Breast epithelium (tissue), 4 donors: ENCODE results near the gene GRWD1. TPM values are rescaled to one million over a fixed set of nuclear protein-coding genes. Genes with fewer than 3 reads are reported as not detected.

Experiments
- DNase-seq, 2 donors: peaks; one replicate each; pipeline ENCODE4 v3.0.0-alpha.2; 2019; ENCODE audit warnings: low spot score in 2 of 2
- H3K27ac ChIP-seq, 2 donors: fragments of 200-600 bp; sonication (generic) in 1 of 2; one replicate each; pipeline ENCODE4 v1.5.1; 2016 to 2019; ENCODE audit warnings: mild to moderate bottlenecking in 1 of 2
- H3K27me3 ChIP-seq, 2 donors: fragments of 200-600 bp; sonication (generic) in 1 of 2; one replicate each; pipeline versions ENCODE4 v1.5.1 to v1.6.0; 2017 to 2019; ENCODE audit warnings: control low read depth in 1 of 2, mild to moderate bottlenecking in 1 of 2
- H3K36me3 ChIP-seq: fragments of 200-600 bp; one replicate; pipeline ENCODE4 v1.5.1; 2019
- H3K4me1 ChIP-seq, 2 donors: fragments of 200-600 bp; sonication (generic); one replicate each; pipeline ENCODE4 v1.5.1; 2016 to 2019; ENCODE audit warnings: control low read depth in 1 of 2
- H3K4me3 ChIP-seq, 3 donors: fragments of 200-600 bp; sonication (generic); 1 replicate in 2 of 3; 2 replicates in 1 of 3; pipeline ENCODE4 v1.5.1; 2016 to 2019; ENCODE audit warnings: mild to moderate bottlenecking in 3 of 3, moderate library complexity in 2 of 3
- H3K9me3 ChIP-seq, 2 donors: fragments of 200-600 bp; sonication (generic) in 1 of 2; one replicate each; pipeline ENCODE4 v1.5.1; 2016 to 2019; ENCODE audit warnings: control low read depth in 1 of 2
- POLR2A ChIP-seq: fragments of 450-650 bp; IDR thresholded peaks from one replicate; pipeline ENCODE4 v1.6.1; 2016; ENCODE audit warnings: antibody characterized with exemption, mild to moderate bottlenecking, moderate library complexity
- POLR2AphosphoS5 ChIP-seq, 3 donors: sonication (generic); formaldehyde crosslinking; IDR thresholded peaks; one replicate each; pipeline ENCODE4 v1.6.1; 2017; ENCODE audit warnings: antibody characterized with exemption in 3 of 3
- intact Hi-C: fragments of 100-400 bp; cut with DNase I; formaldehyde crosslinking; loops from one replicate; pipeline ENCODE4 v1.15.1; 2023; ENCODE audit warnings: low total_unique reads
- total RNA-seq, 3 donors: library from RNA; depleted of rRNA; stranded (reverse); fragments of >200 nt; gene quantifications; one replicate each; pipeline ENCODE4 v1.1.0, GENCODE V29; 2016
- TF ChIP-seq, protein P1 (sequence below), 3 donors: fragments of 450-650 bp; IDR thresholded peaks; one replicate each; pipeline ENCODE4 v1.5.1; 2016 to 2017; ENCODE audit warnings: antibody characterized with exemption in 3 of 3, mild to moderate bottlenecking in 3 of 3, moderate library complexity in 3 of 3

The GRWD1 gene
- total RNA-seq, 3 donors from 2014 or later = 25.0 to 35.4 (median 30.1) TPM

DNA sequence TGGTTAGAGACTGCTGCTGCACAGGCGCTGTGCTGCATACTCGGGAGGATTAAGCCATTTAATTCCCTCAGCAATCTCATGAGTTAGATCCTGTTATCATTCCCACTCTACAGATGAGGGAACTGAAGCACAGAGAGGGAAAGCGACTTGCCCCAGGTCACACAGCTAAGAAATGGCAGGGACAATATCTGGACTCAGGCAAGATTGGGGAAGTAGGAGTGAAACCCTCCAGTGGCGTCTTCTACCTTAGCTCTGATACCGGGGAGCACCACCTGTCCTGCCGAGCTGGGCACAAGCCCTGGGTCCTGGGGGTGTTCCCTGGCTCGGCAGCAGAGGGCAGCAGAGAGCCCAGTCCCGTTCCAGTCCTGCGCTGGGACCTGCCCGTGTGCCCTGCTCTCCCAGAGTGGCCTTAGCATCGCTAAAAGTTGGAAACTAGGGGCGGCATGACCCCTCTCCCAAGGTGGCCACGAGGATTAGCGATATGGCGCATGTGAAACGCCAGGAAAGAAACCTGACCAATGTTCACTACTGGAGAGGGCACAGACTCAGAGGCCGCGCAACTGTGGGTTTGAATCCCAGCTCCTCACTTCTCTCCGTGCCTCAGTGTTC, 43.9 kb downstream of the GRWD1 start:
- Histone ChIP-seq H3K36me3 (no peaks in the 10 kb centered on the region), H3K9me3 (no peaks in the 10 kb centered on the region), H3K27me3 (no peaks in the 10 kb centered on the region), H3K4me3 (no peak overlapping the region), H3K27ac (peak overlapping the region in 1 of 2 donors; percentile 50), H3K4me1 (peaks cover 3 to 5% of the 10 kb centered on the region in 2 donors)
- DNase-seq = peak in 1 of 2 donors; percentile 72
- no peak for TF ChIP-seq POLR2AphosphoS5 (IDR thresholded peaks at IDR 0.05)
- TF ChIP-seq, protein P1, sequence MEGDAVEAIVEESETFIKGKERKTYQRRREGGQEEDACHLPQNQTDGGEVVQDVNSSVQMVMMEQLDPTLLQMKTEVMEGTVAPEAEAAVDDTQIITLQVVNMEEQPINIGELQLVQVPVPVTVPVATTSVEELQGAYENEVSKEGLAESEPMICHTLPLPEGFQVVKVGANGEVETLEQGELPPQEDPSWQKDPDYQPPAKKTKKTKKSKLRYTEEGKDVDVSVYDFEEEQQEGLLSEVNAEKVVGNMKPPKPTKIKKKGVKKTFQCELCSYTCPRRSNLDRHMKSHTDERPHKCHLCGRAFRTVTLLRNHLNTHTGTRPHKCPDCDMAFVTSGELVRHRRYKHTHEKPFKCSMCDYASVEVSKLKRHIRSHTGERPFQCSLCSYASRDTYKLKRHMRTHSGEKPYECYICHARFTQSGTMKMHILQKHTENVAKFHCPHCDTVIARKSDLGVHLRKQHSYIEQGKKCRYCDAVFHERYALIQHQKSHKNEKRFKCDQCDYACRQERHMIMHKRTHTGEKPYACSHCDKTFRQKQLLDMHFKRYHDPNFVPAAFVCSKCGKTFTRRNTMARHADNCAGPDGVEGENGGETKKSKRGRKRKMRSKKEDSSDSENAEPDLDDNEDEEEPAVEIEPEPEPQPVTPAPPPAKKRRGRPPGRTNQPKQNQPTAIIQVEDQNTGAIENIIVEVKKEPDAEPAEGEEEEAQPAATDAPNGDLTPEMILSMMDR (IDR thresholded peaks at IDR 0.05) = peak; percentile 41 to 92 (median 91)
- intact Hi-C loops = loop anchor here (5.0 kb wide), 1 partner anchor 97 kb away; the partner anchor contains the start of genes GRIN2D and KDELR1

DNA sequence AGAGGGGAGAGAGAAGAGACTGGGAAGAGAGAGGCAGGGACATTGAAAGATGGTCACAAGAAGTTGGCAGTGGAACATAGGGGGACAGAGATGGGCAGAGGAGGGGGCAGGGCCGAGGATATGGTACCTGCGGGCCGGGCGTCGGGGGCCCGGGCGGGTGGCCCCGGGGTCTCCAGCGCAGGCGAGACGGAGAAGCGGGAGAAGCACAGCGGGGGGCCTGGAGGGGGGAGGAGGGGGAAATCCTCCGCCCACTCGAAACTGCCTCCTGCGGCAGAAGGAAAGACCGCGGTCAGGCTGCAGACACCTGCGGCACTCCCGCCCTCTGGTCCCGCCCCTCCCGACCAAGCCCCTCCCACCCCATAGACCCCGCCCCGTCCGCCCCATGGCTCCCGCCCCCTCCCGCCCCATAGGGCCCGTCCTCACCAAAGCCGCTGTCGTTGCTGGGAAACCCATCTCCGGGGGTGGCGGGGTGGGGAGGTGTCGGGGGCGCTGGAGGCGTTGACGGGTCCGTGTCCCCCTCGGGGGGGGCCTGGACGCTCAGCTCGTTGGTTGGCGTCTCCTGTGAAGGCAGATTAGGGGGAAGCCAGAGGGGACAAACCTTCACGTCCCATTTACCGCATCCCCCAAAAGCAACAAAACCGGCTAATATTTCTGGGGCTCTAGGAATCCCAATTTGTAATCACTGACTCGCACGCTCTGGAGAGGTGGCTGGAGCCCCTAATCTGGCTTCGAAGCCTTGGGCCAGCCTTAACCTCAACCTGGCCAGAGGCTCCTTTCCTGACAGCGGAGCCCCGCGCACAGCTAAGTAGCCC, 45.4 kb downstream of the GRWD1 start:
- peak overlapping the region in 2 of 3 donors; percentile 25 to 48 for H3K4me3 ChIP-seq
- no peaks in the 10 kb centered on the region for H3K27me3 ChIP-seq
- peak overlapping the region; percentile 56 to 82 for H3K27ac ChIP-seq
- intact Hi-C loops = loop anchor here (5.0 kb wide), 1 partner anchor 99 kb away; the partner anchor contains the start of genes GRIN2D and KDELR1
- no peaks in the 10 kb centered on the region for H3K9me3 ChIP-seq
- no peaks in the 10 kb centered on the region for H3K36me3 ChIP-seq
- no peak for TF ChIP-seq POLR2AphosphoS5 (IDR thresholded peaks at IDR 0.05)
- no peak for TF ChIP-seq POLR2A
- peaks cover 3 to 5% of the 10 kb centered on the region in 2 donors for H3K4me1 ChIP-seq
- peak in 1 of 2 donors; percentile 50 for DNase-seq

DNA sequence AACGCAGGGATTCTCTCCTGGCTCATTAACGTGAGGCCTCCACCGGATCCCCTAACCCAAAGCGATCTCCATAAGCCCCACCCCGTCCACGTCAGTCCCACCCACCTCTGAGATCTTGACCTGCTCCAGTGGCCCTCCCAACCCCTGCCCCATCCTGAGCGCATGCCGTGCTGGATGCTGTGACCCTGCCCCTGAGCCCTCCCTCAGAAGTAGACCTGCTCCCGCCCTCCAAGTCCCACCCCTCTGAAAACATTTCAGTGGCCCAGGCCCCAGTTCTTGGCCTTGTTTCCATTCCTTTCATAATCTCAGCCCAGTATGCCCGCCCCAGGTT, 46.0 kb downstream of the GRWD1 start:
- H3K4me1 ChIP-seq = peaks cover 3 to 5% of the 10 kb centered on the region in 2 donors
- no peaks in the 10 kb centered on the region for H3K36me3 ChIP-seq
- TF ChIP-seq POLR2AphosphoS5 (IDR thresholded peaks at IDR 0.05) (no peak), POLR2A (no peak)
- TF ChIP-seq, protein P1 (IDR thresholded peaks at IDR 0.05) = no peak
- intact Hi-C loops = loop anchor here (5.0 kb wide), 1 partner anchor 99 kb away; the partner anchor contains the start of genes GRIN2D and KDELR1
- peak overlapping the region; percentile 56 to 82 for H3K27ac ChIP-seq
- H3K4me3 ChIP-seq = peak overlapping the region in 1 of 3 donors; percentile 48
- H3K9me3 ChIP-seq = no peaks in the 10 kb centered on the region
- no peak for DNase-seq
- H3K27me3 ChIP-seq = no peaks in the 10 kb centered on the region

DNA sequence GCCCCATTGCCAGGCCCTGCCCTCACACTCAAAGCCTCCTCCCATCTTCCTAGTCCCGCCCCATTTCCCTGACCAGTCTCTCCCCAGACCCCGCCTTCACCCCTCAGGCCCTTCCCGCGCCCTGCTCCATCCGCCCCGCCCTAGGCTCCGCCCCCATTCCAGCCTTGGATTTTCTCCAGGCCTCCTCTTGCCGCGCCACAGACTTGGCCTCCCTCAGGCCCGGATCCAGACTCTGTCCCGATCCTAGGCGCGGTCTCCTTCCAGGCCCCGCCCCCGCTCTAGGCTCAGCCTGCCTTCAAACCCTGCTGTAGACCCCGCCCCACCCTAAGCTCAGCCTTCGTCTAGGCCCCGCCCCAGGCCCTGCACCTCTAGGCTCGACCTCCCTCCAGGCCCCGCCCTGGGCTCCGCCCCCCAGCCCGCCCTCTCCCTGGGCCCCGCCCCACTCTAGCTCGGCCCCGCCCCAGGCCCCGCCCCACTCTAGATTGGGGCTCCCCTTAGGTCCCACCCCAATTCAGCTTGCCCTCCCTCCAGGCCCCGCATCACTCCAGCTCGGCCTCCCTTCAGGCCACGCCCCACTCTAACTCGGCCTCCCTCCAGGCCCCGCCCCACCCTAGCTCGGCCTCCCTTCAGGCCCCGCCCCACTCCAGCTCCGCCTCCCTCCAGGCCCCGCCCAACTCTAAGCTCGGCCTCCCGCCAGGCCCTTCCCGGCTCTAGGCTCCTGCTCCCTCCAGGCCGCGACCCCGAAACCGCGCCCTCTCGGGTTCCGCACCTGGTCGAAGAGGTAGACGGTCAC, 47.3 kb downstream of the GRWD1 start:
- no peaks in the 10 kb centered on the region for H3K36me3 ChIP-seq
- peak; percentile 97 to 99 for DNase-seq
- H3K27me3 ChIP-seq = no peaks in the 10 kb centered on the region
- TF ChIP-seq, protein P1 (IDR thresholded peaks at IDR 0.05) = no peak
- TF ChIP-seq POLR2A (peak; percentile 61), POLR2AphosphoS5 (IDR thresholded peaks at IDR 0.05) (peak in 2 of 3 donors; percentile 80 to 91)
- peak overlapping the region; percentile 48 to 74 (median 58) for H3K4me3 ChIP-seq
- no peaks in the 10 kb centered on the region for H3K9me3 ChIP-seq
- intact Hi-C loops = loop anchor here (5.0 kb wide), 1 partner anchor 101 kb away; the partner anchor contains the start of genes GRIN2D and KDELR1
- peak overlapping the region; percentile 82 for H3K27ac ChIP-seq
- no peaks in the 10 kb centered on the region for H3K4me1 ChIP-seq

DNA sequence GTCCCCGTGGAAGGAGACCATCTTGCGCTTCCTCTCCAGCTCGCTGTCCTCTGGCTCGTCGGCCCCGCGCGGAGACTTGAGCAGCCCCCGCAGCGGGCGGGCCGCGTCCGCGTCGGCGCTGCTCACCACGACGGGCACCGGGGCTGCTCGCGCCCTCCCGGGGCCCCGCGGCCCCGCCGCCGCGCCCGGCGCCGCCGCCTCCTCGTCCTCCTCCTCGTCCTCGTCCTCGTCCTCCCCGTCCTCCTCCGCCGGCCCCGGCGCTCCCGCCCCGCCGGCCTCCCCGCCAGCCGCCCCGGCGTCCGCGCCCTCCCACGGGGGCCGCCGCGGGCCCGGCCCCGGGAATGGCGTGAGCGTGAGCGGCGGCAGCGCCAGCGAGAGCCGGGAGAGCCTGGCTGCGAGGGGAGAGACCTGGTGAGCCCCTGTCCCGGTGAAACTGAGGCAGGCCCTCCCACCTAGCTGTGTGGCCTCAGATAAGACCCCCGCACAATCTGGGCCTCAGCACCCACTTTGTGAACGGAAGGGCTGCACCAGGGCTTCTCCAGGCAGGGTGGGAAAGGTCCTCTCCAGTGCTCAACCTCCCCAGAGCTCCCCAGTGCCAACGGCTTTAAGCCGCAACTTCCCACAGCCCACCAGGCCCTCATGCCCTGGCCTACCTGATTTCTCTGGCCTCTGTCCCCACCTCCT, 48.1 kb downstream of the GRWD1 start:
- TF ChIP-seq POLR2AphosphoS5 (IDR thresholded peaks at IDR 0.05) (peak in 1 of 3 donors; percentile 90), POLR2A (no peak)
- intact Hi-C loops = loop anchor here (5.0 kb wide), 1 partner anchor 102 kb away; the partner anchor contains the start of genes GRIN2D and KDELR1
- Histone ChIP-seq H3K27ac (peak overlapping the region; percentile 82), H3K4me3 (peak overlapping the region; percentile 48 to 74 (median 58)), H3K9me3 (no peaks in the 10 kb centered on the region), H3K4me1 (no peaks in the 10 kb centered on the region), H3K27me3 (peaks cover 0 to 2% of the 10 kb centered on the region in 2 donors), H3K36me3 (no peaks in the 10 kb centered on the region)
- DNase-seq = no peak
